ENCODE data around the gene TRIM68.

DNA sequence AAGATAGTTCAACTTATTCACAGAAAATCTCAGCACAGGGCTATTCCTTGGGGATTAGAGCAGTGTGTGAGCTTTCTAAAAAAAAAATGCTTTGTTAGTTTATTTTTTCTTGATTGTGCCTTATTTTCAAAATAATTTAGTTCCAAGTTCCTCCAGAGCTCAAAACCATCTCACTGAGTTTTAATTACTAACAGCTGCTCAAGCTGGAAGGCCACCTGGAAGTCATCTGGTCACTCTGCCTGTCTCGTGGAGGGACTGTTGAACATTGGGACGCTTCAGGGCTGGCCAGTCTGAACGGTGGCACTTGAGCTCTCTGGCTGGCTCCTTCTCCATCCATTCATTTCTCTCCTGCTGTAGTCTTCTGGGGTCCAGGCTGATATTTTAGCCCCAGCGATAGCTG lies 39.7 kb upstream of the TRIM68 start:
- TF ChIP-seq POLR2A (IDR thresholded peaks at IDR 0.05) (no peak), CTCF (IDR thresholded peaks at IDR 0.05 in 8 of 11, conservative IDR thresholded peaks at IDR 0.05 in 3 of 11) (no peak)

Measured in spleen (tissue), 7 donors.